HG02588 (cell line): ENCODE data around the gene SPACDR.
"Not testable (repeated sequence)": the region's sequence is repeated elsewhere in the genome, so short reads cannot be mapped to it uniquely, and the experiment has no call there.

Experiments used
- ATAC-seq: cut with Tn5 transposase; IDR thresholded peaks from one replicate; pipeline ENCODE4 v1.9.1; 2021; ENCODE audit warnings: mild to moderate bottlenecking, moderate library complexity; ENCODE audit not compliant: unreplicated experiment

Gene SPACDR

DNA sequence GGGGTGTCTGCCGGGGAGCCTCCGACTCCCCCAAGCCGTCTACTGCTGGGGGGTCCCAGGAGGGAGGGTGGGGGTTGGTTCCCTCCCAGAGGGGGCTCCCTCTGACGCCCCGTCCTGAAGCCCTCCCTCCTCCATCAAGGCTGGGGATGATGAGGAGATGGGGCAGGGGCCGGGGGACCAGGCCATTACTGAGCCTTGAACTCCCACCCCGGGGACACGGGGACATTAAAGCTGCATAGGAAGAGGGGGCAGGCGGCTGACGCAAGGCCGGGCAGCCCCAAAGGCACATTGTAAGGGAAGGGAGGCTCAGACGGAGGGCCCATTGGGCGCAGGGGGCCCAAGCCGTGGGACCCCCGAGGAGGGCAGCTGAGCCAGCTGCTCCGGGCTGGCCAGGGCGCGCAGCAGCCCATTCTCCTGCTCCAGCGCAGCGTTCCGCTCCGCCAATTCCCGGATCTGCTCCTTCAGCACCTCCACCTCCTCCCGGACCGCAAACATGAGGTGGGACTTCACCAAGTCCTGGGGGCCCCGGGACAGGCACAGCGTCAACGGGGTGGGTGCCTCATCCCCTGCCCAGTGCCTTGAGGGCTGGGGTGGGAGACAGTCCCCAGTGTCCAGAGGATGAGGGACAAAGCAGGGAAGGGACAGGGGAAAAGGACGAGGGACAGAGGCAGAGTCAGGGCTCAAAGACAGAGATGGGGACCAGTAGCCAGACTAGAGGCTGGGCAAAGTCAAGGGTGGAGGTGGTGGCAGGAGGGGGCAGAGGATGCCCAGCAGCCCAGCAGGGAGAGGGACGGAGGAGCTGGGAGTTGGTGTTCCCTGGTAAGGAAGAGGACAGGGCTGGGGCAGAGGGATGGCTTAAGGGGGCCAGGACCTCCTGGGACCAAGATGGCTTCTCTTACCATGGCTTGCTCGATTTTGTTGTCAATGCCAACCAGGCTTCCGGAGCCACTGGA, 2.9 kb upstream of the SPACDR start:
- no peak for ATAC-seq

DNA sequence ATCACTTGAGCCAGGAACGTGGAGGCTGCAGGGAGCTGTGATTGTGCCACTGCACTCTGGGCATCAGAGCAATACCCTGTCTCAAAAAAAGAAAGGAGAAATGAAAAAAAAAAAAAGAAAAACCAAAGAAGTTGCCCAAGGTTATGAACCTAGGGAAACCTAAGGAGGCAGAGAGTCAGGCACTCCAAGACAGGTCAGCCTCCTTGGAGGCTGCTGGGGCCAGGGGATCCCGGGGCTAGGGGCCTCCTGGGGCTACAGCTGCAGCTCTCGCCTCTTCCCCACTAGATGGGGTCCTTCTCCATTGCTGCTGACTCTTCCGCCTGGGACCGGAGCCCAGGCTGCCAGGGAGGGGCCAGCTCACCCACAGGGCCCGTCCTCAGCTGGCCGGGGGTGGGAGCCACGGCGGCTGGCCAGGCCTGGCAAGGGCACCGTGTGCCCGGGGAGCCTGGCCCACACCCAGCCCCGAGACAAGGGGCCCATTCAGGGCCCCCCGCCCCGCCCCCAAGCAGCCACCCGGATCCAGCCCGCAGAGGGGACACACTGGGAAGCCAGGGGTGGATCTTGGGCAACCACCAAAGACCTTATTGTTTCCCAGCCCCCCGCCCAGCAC, 1.7 kb upstream of the SPACDR start:
- ATAC-seq = no peak

DNA sequence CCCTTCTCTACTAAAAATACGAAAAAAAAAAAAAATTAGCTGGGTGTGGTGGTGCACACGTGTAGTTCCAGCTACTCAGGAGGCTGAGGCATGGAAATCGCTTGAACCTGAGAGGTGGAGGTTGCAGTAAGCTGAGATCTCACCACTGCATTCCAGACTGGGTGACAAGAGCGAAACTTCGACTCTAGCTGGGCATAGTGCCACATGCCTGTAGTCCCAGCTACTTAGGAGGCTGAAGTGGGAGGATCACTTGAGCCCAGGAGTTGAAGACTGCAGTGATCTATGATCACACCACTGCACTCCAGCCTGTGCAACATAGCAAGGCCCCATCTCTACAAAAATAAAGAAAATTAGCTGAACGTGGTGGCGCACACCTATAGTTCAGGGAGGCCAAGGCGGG, 1.2 kb upstream of the SPACDR start:
- ATAC-seq = no peak

DNA sequence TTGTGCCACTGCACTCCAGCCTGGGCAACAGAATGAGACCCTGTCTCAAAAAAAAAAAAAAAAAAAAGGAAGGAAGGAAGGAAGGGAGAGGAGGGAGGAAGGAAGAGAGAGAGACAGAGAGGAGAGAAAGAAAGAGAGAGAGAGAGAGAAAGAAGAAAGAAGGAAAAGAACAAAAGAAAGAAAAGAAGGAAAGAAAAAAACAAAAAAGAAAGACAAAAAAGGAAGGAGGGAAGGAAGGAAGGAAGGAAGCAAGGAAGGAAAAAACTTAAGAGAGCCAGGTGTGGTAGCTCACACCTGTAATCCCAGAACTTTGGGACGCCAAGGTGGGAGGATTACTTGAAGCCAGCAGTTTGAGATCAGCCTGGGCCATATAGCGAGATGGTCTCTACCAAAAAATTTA, 731 bp upstream of the SPACDR start:
- ATAC-seq = no peak

DNA sequence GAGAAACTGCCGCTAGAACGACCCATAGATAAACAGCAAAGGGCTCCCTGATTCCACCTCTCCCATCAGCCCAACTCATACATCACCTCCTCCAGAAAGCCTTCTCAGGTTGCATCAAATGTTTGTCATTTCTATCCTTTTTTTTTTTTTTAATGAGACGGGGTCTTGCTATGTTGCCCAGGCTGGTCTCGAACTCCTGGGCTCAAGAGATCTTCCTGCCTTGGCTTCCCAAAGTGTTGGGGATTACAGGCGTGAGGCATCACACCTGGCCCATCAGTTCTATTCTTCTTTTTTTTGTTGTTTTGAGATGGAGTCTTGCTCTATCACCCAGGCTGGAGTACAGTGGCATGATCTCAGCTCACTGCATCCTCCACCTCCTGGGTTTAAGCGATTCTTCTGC, 7.0 kb downstream of the SPACDR start:
- ATAC-seq = no peak

DNA sequence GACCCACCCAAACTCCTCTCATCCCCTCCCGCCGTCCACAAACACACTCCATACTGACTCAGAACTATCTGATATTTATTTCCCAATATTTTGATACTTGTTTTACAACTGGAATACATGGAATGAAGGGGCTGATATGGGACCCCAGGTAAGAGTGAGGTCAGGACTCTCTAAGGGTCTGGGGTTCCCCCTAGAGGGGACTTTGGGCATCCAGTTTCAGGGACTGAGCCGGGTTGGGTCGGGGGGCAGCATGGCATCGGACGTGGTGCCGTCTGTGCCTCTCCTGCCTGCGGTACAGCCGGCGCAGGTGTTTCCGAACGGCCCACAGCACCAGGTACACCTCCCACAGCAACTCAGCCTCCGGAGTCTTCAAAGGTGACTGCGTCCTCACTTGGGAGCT, 7.5 kb downstream of the SPACDR start:
- ATAC-seq = no peak

DNA sequence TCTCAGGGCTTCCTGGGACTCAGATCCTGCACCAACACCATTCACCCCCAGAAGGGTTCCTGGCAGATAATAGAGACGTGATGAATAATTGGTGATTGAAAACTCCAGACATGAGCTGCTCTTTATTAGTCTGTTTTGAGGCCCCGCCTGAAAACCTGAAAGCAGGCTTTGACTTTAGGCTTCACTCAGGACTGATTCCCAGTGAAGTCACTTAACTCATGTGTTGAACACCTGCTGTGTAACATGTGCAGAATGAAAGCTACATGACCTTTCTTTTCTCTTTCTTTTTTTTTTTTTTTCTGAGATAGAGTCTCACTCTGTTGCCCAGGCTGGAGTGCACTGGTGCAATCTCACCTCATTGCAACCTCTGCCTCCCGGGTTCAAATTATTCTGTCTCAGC, 8.9 kb downstream of the SPACDR start:
- ATAC-seq = no peak

DNA sequence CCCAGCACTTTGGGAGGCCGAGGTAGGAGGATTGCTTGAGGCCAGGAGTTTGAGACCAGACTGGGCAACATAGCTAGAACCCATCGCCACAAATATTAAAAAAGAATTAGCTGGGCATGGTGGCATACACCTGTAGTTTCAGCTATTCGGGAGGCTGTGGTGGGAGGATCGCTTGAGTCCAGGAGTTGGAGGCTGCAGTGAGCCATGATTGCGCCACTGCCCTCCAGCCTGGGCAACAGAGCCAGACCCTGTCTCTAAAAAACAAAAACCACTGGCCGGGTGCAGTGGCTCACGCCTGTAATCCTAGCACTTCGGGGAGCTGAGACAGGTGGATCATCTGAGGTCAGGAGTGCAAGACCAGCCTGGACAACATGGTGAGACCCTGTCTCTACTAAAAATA, 10.2 kb downstream of the SPACDR start:
- ATAC-seq = not testable (repeated sequence)

DNA sequence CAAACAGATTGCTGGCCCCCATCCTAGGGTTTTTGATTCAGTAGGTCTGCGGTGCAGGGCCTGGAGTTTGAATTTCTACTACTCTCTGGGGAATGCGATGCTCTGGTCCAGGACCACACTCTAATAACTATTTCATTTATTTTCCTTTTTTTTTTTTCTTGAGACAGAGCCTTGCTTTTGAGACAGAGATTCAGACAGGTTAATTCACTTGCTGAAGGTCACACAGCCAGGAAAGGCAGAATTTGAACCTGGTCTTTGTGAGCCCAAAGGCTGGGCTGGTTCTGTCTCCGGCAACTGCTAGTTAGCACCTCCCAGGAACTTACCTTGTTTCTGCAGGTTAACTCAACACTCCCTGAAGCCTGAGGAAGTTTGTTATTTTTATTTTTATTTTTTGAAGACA, 11.5 kb downstream of the SPACDR start:
- no peak for ATAC-seq

DNA sequence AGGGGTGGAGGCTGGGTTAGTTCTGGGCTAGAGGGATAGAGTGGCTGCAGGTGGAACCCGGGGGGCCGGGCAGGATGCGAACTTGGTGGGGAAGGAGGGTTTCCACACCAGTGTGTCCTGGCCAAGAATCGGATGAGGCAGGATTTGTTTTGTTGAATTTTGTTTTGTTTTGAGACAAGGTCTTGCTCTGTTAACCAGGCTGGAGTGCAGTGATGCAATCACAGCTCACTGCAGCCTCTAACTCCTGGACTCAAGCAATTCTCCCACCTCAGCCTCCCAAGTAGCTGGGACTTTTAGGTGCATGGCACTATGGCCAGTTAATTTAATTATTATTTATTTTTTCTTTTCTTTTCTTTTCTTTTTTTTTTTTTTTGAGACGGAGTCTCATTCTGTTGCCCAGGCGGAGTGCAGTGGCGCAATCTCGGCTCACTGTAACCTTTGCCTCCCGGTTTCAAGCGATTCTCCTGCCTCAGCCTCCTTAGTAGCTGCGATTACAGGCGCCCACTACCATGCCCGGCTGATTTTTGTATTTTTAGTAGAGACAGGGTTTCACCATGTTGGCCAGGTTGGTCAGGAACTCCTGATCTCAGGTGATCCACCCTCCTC, 14.8 kb downstream of the SPACDR start:
- ATAC-seq = no peak

DNA sequence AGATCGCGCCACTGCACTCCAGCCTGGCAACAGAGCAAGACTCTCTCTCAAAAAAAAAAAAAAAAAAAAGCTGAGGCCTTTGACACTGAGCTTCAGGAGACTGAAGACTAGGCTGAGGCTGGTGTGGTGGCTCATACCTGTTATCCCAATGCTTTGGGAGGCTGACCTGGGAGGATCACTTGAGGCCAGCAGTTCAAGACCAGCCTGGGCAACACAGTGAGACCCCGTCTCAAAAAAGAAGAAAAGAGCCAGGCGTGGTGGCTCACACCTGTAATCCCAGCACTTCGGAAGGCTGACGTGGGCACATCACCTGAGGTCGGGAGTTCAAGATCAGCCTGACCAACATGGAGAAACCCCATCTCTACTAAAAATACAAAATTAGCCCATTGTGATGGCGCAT, 16.7 kb downstream of the SPACDR start:
- ATAC-seq = not testable (repeated sequence)

DNA sequence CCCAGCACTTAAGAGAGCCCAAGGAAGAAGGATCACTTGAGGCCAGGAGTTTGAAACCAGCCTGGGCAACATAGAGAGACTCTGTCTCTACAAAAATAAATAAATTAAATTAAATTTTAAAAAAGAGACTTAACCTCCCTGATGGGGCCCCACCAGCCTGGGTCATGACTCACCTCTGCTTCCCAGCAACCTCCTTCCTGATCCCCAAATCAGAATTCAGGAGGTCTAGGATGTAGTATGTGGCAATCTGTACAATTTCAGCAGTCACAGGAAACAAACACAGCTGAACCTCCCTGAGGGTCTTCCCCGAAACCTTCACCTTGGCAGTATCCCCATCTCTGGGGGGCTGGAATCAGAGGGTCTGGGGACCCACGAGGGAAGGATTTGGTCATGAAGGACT, 18.0 kb downstream of the SPACDR start:
- no peak for ATAC-seq

DNA sequence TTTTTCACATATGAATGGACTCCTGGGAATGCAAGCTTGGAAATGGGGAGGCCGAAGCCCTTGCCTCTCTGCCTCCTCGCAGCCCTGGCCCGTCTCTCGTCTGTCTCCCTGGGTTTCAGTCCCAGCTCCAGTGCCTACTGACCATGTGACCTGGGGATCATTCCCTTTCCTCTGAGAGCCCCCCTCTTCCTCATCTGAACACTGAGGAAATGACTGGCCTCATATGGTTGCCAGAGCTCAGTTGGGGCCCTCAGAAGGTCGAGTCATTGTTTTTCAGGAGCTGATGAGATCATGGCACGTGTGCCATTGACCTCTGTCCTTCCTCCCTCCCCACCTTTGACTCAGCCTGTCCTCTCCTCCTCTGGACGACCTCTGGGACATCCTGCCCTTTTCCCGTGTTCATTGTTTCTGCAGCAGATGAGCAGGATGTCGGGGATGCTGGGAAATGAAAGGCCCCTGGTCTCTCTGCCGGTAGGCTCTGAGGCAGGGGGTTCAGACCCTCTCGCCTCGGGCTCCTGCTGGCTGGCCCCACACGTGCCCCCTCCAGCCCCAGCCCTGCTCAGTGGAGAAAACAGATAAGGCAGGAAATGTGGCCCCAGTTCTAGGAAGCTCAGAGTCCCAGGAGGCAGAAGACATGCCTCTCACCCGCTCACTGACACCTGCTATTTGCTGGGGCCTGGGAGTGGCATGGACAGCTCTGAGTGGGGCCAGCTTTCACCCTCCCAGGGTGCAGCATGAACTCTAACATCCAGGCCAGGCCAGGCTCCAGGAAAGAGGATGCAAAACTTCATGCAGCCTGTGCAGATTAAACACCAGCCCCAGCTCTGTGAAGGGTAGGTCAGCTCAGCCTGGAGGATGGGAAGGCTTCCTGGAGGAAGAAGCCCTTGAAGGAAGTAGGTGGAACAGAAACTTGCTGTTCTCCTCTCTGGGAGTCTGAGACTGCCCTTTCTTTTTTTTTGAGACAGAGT, 19.5 kb downstream of the SPACDR start:
- no peak for ATAC-seq

DNA sequence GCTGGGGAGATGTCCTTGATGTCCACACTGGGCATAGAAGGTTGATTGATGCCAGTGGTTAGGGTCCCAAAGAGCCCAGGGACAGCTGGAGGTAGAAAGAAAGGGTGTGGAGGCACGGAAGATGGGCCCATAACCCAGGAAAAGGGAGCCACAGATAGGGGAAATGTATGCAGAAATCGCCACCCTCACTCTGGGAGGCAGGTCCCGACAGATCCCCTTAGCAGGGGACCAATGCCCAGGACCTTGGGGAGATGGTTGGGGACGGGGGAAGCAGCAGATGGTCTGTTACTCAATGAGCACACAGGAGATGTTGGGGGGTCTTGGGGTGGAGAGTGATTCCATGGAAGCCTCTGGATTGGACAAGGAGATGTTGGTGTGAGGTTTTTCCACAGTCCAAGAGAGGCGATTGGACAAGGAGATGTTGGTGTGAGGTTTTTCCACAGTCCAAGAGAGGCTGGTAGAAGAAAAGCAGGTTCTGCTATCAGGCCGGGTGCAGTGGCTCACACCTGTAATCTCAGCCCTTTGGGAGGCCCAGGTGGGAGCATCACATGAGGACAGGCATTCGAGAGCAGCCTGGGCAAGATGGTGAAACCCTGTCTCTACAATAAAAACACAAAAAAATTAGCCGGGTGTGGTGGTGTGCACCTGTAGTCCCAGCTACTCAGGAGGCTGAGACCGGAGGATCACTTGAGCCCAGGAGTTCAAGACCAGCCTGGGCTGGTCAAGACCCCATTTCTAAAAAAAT, 20.8 kb downstream of the SPACDR start:
- no peak for ATAC-seq

DNA sequence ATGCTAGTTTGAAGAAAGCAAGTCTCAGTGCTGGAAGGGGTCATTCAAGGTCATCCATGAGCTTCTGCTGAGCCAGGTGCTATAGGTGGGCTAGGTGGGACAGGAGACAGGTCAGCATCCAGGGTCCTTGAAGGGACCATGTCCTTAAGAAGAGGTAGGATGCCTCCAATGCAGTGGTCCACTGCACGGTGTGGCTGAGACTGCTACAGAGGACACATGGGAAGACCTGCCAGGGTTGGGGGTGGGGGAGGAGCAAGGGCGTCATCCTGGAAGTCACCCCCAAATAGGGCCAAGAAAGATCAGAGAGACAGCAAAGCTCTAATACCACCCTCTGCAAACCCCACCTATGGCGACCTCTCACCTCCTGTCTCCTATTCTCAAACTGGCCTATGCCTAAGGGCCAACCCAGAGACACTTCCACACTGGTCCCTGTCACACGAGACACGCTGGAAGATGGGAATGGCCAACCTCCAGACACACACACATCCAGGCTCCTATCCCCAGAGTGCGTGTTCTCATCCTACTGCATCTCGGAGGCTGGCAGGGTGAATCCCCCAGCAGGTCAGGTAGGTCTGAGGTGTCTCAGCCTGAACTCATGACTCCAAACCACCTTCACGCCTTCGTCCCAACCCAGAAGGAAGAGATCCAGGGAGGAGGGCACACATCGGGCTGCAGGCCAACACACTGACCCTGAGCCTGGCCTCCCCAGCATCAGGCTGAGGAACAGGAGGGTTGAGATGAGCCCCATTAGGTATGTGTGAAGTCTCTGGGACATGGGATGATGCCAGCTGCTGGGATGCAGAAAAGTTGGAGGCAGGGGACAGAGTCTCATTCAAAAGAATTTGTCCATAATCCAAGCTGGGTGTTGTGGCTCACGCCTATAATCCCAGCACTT, 22.2 kb downstream of the SPACDR start:
- no peak for ATAC-seq

DNA sequence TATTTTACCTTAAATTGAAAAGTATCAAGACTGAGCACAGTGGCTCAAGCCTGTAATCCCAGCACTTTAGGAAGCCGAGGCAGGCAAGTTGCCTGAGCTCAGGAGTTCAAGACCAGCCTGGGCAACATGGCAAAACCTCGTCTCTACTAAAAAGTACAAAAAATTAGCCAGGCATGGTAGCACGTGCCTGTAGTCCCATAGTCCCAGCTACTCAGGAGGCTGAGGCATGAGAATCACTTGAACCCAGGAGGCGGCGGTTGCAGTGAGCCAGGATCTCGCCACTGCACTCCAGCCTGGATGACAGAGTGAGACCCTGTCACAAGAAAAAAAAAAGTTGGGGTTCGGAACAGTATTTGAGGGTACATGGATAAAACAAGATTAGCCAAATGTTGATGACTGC, 24.8 kb downstream of the SPACDR start:
- ATAC-seq = not testable (repeated sequence)

DNA sequence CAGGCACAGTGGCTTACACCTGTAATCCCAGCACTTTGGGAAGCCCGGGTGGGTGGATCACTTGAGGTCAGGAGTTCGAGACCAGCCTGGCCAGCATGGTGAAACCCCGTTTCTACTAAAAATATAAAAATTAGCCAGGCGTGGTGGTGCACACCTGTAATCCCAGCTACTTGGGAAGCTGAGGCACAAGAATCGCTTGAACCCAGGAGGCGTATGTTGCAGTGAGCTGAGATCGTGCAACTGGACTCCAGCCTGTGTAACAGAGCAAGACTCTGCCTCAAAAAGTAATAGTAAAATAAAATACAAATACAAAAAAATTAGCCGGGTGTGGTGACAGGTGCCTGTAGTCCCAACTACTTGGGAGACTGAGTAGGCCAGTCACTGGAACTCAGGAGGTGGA, 25.3 kb downstream of the SPACDR start:
- ATAC-seq = not testable (repeated sequence)

DNA sequence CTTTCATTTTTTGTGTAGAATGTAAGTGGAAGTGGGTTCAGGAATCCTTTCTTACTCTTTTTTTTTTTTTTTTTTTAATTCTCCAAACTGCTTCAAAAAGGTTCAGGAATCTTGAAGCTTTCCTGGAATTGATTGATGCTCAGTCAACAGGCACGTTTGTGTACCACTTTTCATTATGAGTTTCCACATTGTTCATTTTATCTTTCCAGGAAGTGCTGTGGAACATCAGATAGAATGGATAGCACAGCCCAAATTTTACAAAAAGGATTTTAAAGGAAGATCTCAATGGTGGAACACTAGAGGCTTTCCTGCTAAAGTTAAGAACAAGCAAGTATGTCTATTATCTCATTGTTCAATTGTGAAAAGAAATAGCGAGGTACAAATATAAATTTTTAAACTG, 25.9 kb downstream of the SPACDR start:
- no peak for ATAC-seq
